Measurements from ENCODE around the gene P4HB.

P4HB gene

GRCh38 chr17:81824595-81824994, 35.7 kb downstream of the P4HB start:
- TF ChIP-seq TAF1 (IDR thresholded peaks at IDR 0.05; ENCODE audit: low read depth) = no peak; the same call in 1 of the 2 replicates

- no peak for TF ChIP-seq ZBTB7A (IDR thresholded peaks at IDR 0.05; ENCODE audit: low read depth)
- TF ChIP-seq FOXM1 (IDR thresholded peaks at IDR 0.05; ENCODE audit: borderline replicate concordance, low read depth) = no peak
- no peak for TF ChIP-seq TAF1 (IDR thresholded peaks at IDR 0.05; ENCODE audit: low read depth)
- TF ChIP-seq EP300 (IDR thresholded peaks at IDR 0.05; ENCODE audit: borderline replicate concordance) = no peak
- TF ChIP-seq NFIC (IDR thresholded peaks at IDR 0.05) = no peak
- no peak for TF ChIP-seq EGR1 (IDR thresholded peaks at IDR 0.05)
- TF ChIP-seq TEAD4 (IDR thresholded peaks at IDR 0.05) = no peak
These were observed 36.4 kb downstream of the P4HB start for GRCh38 chr17:81823820-81824550.

GRCh38 chr17:81822996-81823819, 37.1 kb downstream of the P4HB start:
- TF ChIP-seq EP300 (IDR thresholded peaks at IDR 0.05; ENCODE audit: borderline replicate concordance) = no peak
- TF ChIP-seq MAX (IDR thresholded peaks at IDR 0.05) = no peak
- TF ChIP-seq NFIC (IDR thresholded peaks at IDR 0.05) = no peak
- TF ChIP-seq FOXM1 (IDR thresholded peaks at IDR 0.05; ENCODE audit: borderline replicate concordance, low read depth) = no peak
- TF ChIP-seq CREB1 (IDR thresholded peaks at IDR 0.05; ENCODE audit: low read depth) = no peak
- no peak for TF ChIP-seq TEAD4 (IDR thresholded peaks at IDR 0.05)
- TF ChIP-seq USF1 (IDR thresholded peaks at IDR 0.05) = no peak
- TF ChIP-seq TAF1 (IDR thresholded peaks at IDR 0.05; ENCODE audit: low read depth) = no peak
- TF ChIP-seq YY1 (IDR thresholded peaks at IDR 0.05; ENCODE audit: low read depth) = no peak
- no peak for TF ChIP-seq CEBPB (IDR thresholded peaks at IDR 0.05)

- TF ChIP-seq EGR1 (IDR thresholded peaks at IDR 0.05) (no peak), REST (IDR thresholded peaks at IDR 0.05; ENCODE audit: low read depth) (no peak), NFIC (IDR thresholded peaks at IDR 0.05) (no peak), ZBTB7A (IDR thresholded peaks at IDR 0.05; ENCODE audit: low read depth) (no peak), TEAD4 (IDR thresholded peaks at IDR 0.05) (no peak)
These were observed 38.1 kb downstream of the P4HB start for GRCh38 chr17:81822312-81822637.

- TF ChIP-seq FOXM1 (IDR thresholded peaks at IDR 0.05; ENCODE audit: borderline replicate concordance, low read depth) (no peak), TEAD4 (IDR thresholded peaks at IDR 0.05) (no peak), RAD21 (IDR thresholded peaks at IDR 0.05; ENCODE audit: low read depth) (peak; percentile 47), CREB1 (IDR thresholded peaks at IDR 0.05; ENCODE audit: low read depth) (no peak), NFIC (IDR thresholded peaks at IDR 0.05) (peak; percentile 58), TAF1 (IDR thresholded peaks at IDR 0.05; ENCODE audit: low read depth) (0 out of 2 replicates have a peak, but pooled peaks have one; percentile 22), ZBTB7A (IDR thresholded peaks at IDR 0.05; ENCODE audit: low read depth) (0 out of 2 replicates have a peak, but pooled peaks have one; percentile 28), TCF12 (IDR thresholded peaks at IDR 0.05; ENCODE audit: low read depth) (peak; percentile 45; the same call in 1 of the 2 replicates), MAX (IDR thresholded peaks at IDR 0.05) (peak; percentile 38; the same call in 1 of the 2 replicates)
These were observed 38.6 kb downstream of the P4HB start for GRCh38 chr17:81821603-81822311.

- TF ChIP-seq TAF1 (IDR thresholded peaks at IDR 0.05; ENCODE audit: low read depth) (no peak), CREB1 (IDR thresholded peaks at IDR 0.05; ENCODE audit: low read depth) (no peak), EGR1 (IDR thresholded peaks at IDR 0.05) (no peak), CEBPB (IDR thresholded peaks at IDR 0.05) (no peak), RAD21 (IDR thresholded peaks at IDR 0.05; ENCODE audit: low read depth) (no peak)
These were observed 39.2 kb downstream of the P4HB start for GRCh38 chr17:81821147-81821546.

- no peak for TF ChIP-seq ZBTB7A (IDR thresholded peaks at IDR 0.05; ENCODE audit: low read depth)
- TF ChIP-seq YY1 (IDR thresholded peaks at IDR 0.05; ENCODE audit: low read depth) = no peak
- TF ChIP-seq CEBPB (IDR thresholded peaks at IDR 0.05) = no peak
- TF ChIP-seq USF1 (IDR thresholded peaks at IDR 0.05) = no peak
- no peak for TF ChIP-seq REST (IDR thresholded peaks at IDR 0.05; ENCODE audit: low read depth)
These were observed 40.6 kb downstream of the P4HB start for GRCh38 chr17:81819708-81820107.
